Progenitor cell of endocrine pancreas (in vitro differentiated cells): Measurements from ENCODE around the gene PHACTR4. TPM values are rescaled to one million over a fixed set of nuclear protein-coding genes. Genes with fewer than 3 reads are reported as not detected.
"Not testable (repeated sequence)": the region's sequence is repeated elsewhere in the genome, so short reads cannot be mapped to it uniquely, and the experiment has no call there.

ENCODE experiments used
- DNase-seq: peaks from one replicate; pipeline ENCODE4 v3.0.0; 2021; ENCODE audit warnings: low spot score; ENCODE audit not compliant: unreplicated experiment
- H3K27ac Mint-ChIP-seq: 2 replicates; pipeline ENCODE4 v1.8.0; 2021; ENCODE audit warnings: mild to moderate bottlenecking, moderate library complexity, mixed read lengths
- H3K27me3 Mint-ChIP-seq: 2 replicates; pipeline ENCODE4 v1.8.0; 2021; ENCODE audit warnings: mixed read lengths
- H3K36me3 Mint-ChIP-seq: 2 replicates; pipeline ENCODE4 v1.8.0; 2022; ENCODE audit warnings: mixed read lengths; ENCODE audit not compliant: insufficient read depth
- H3K4me1 Mint-ChIP-seq: 2 replicates; pipeline ENCODE4 v1.8.0; 2021; ENCODE audit warnings: low read depth, mixed read lengths
- H3K4me3 Mint-ChIP-seq: 2 replicates; pipeline ENCODE4 v1.8.0; 2021; ENCODE audit warnings: low read depth, mild to moderate bottlenecking, moderate library complexity, mixed read lengths
- H3K9me3 Mint-ChIP-seq: 2 replicates; pipeline ENCODE4 v1.8.0; 2021; ENCODE audit warnings: low read depth, mixed read lengths
- long read RNA-seq: library from polyadenylated mRNA; unstranded; transcript quantifications from one replicate; pipeline ENCODE4 v2.0.0, GENCODE V29; 2020
- total RNA-seq: library from RNA; stranded (reverse); gene quantifications from 2 replicates; pipeline ENCODE4 v1.2.1, GENCODE V29; 2021
- TF ChIP-seq, protein P1 (sequence below): fragments of 200-600 bp; sonication (generic); IDR thresholded peaks from one replicate; pipeline ENCODE4 v1.5.0; 2021; ENCODE audit warnings: antibody characterized with exemption, mild to moderate bottlenecking; ENCODE audit not compliant: unreplicated experiment

PHACTR4 gene
- total RNA-seq, result 74.6 and 80.6 TPM in 2 replicates
- long read RNA-seq, full-length matches to known transcripts, result 2 of 37 reads
- long read RNA-seq, partial matches to known transcripts, result 32 of 37 reads
- long read RNA-seq, other reads (novel, unspliced or antisense), result 3 of 37 reads

DNA sequence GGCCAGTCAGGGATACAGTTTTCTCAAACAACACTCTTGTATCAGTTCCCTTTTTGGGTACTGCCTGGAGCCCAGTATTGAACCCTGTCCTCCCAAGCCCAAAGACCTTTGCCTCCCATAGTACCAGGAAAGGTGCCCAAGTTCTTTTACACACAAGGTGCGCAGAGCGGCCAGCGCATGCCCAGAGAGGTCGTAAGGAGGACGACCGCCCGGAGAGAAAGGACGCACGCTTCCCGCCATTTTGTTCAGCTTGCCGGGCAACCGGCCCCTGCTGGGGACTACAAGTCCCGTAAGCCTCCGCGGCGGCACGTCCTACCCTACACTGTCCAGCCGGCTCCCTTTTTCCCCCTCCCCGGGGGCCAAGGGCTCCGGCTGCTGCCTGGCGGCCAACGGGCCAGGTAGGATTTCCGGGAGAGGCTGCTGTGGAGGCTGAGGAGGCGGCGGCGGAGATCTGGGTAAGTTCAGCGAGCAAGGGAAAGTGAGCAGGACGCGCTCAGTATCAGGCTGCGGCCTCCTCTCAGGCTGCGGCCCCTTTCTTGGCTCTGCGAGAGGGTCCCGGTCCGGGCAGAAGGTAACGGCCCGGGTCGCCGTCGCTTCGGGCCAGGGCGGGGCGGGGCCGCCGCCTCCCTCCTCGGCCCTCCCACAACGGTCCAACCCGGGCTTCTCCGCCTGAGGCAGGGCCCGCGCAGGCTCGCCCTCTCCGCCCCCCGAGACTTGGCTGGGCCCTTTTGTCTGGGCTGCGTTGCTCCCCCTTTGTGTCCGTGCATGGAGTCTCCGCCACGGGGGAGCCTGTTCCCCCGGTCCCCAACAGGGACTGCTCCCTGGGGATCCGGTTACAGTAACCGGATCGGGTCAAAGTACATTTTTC lies at the start of gene PHACTR4:
PHACTR4 (plus strand) TSS at position 370 of the 868 bp plus-strand sequence. CDS start 37,708 bp downstream, outside the sequence.
- Mint-ChIP-seq H3K27me3 (no peaks in the 10 kb centered on the region), H3K9me3 (no peaks in the 10 kb centered on the region), H3K4me3 (peak within 1 kb of the TSS; percentile 97), H3K4me1 (peaks cover 19% of the 10 kb centered on the region), H3K36me3 (no peaks in the 10 kb centered on the region), H3K27ac (peak within 1 kb of the TSS; percentile 99)
- peak; percentile 89 for DNase-seq
- TF ChIP-seq, protein P1, sequence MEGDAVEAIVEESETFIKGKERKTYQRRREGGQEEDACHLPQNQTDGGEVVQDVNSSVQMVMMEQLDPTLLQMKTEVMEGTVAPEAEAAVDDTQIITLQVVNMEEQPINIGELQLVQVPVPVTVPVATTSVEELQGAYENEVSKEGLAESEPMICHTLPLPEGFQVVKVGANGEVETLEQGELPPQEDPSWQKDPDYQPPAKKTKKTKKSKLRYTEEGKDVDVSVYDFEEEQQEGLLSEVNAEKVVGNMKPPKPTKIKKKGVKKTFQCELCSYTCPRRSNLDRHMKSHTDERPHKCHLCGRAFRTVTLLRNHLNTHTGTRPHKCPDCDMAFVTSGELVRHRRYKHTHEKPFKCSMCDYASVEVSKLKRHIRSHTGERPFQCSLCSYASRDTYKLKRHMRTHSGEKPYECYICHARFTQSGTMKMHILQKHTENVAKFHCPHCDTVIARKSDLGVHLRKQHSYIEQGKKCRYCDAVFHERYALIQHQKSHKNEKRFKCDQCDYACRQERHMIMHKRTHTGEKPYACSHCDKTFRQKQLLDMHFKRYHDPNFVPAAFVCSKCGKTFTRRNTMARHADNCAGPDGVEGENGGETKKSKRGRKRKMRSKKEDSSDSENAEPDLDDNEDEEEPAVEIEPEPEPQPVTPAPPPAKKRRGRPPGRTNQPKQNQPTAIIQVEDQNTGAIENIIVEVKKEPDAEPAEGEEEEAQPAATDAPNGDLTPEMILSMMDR, result no peak

DNA sequence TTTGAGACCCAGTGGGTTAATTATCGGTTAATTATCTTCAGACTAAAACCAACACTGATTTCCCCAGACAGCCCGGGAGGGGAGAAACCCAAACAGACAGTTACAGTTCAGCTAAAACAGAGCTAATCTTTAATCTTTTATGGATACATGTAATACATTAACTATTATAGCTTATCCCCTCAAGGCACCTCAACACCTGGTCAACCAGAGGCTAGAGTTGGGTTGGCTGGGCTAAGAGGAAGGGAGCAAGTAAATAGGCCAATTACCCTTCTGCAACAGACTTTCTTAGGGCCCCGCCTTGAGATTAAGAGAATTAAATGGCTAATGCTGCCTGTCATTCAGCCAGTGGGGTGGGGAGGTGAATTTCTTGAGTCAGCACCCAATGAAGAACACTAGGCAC lies 47.3 kb upstream of the PHACTR4 start:
- Mint-ChIP-seq H3K36me3 (no peaks in the 10 kb centered on the region), H3K4me1 (peaks cover 12% of the 10 kb centered on the region), H3K9me3 (no peaks in the 10 kb centered on the region), H3K4me3 (no peak overlapping the region), H3K27ac (peak overlapping the region; percentile 16), H3K27me3 (no peaks in the 10 kb centered on the region)
- TF ChIP-seq, protein P1, result no peak
- no peak for DNase-seq

DNA sequence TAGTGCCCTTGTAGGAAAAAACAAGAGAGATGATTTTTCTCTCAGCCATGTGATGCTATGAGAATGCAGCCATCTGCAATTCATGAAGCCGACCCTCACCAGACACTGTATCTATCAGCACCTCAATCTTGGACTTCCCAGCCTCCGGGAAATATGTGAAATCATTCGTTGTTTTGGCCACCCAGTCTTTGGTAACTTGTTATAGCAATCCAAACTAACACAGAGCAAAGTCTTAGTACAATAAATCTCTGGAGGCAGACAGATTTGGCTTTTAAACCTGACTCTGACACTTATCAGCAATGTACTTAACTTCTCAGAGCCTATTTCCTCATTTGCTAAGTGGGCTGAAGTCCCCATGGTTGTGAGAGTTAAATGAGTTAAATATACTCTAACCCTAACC lies 45.8 kb upstream of the PHACTR4 start:
- no peaks in the 10 kb centered on the region for H3K36me3 Mint-ChIP-seq
- H3K27ac Mint-ChIP-seq, result peak overlapping the region; percentile 8
- no peaks in the 10 kb centered on the region for H3K27me3 Mint-ChIP-seq
- H3K4me1 Mint-ChIP-seq, result peaks cover 16% of the 10 kb centered on the region
- H3K9me3 Mint-ChIP-seq, result no peaks in the 10 kb centered on the region
- DNase-seq, result no peak
- H3K4me3 Mint-ChIP-seq, result no peak overlapping the region
- TF ChIP-seq, protein P1, result no peak

- no peaks in the 10 kb centered on the region for H3K27me3 Mint-ChIP-seq
- no peak overlapping the region for H3K4me3 Mint-ChIP-seq
- H3K27ac Mint-ChIP-seq, result no peak overlapping the region
- peaks cover 20% of the 10 kb centered on the region for H3K4me1 Mint-ChIP-seq
- no peaks in the 10 kb centered on the region for H3K9me3 Mint-ChIP-seq
- H3K36me3 Mint-ChIP-seq, result peaks cover under 1% of the 10 kb centered on the region
- DNase-seq, result no peak
- TF ChIP-seq, protein P1, result no peak
These were observed 43.0 kb upstream of the PHACTR4 start for GRCh38 chr1:28326515-28326914.

DNA sequence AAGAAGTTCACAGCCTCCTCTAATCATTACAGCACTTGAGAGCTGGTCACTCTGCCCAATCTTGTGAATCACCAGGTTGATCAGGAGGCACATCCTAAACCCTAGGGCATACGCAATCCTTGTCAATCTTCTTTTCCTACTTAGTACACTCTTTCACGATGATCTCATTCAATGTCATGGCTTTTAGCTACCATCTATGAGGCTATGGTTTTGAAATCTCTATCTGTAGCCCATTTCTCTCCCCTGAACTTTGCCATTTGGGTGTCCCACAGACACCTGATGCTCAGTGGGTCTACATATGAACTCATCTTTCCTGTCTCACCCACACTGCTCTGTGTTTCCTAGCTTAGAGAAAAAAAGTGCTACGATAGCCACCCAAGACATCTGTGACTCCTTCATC lies 42.6 kb upstream of the PHACTR4 start:
- Mint-ChIP-seq H3K36me3 (peaks cover 1% of the 10 kb centered on the region), H3K9me3 (no peaks in the 10 kb centered on the region), H3K4me3 (no peak overlapping the region), H3K27ac (no peak overlapping the region), H3K27me3 (no peaks in the 10 kb centered on the region), H3K4me1 (peaks cover 19% of the 10 kb centered on the region)
- TF ChIP-seq, protein P1, result no peak
- DNase-seq, result no peak

GRCh38 chr1:28327431-28327830 lies 42.1 kb upstream of the PHACTR4 start:
- H3K4me1 Mint-ChIP-seq, result peaks cover 17% of the 10 kb centered on the region
- not testable (repeated sequence) for H3K36me3 Mint-ChIP-seq, H3K27ac Mint-ChIP-seq, DNase-seq, H3K9me3 Mint-ChIP-seq, H3K27me3 Mint-ChIP-seq
- H3K4me3 Mint-ChIP-seq, result peak overlapping the region; percentile 94
